Activated naive CD8-positive, alpha-beta T cell treated with anti-CD3 and anti-CD28 coated beads for 36 hours (primary cell): Measurements from ENCODE around the gene HIGD1A. TPM values are rescaled to one million over a fixed set of nuclear protein-coding genes. Genes with fewer than 3 reads are reported as not detected.

Experiments
- DNase-seq: peaks from one replicate; pipeline ENCODE4 v3.0.0; 2021
- H3K27ac Mint-ChIP-seq: one replicate; pipeline ENCODE4 v1.8.0; 2022; ENCODE audit warnings: mild to moderate bottlenecking, moderate library complexity, mixed read lengths
- H3K27me3 Mint-ChIP-seq: one replicate; pipeline ENCODE4 v1.8.0; 2022; ENCODE audit warnings: mild to moderate bottlenecking, mixed read lengths
- H3K36me3 Mint-ChIP-seq: one replicate; pipeline ENCODE4 v1.8.0; 2021; ENCODE audit warnings: mild to moderate bottlenecking, mixed read lengths
- H3K4me1 Mint-ChIP-seq: one replicate; pipeline ENCODE4 v1.8.0; 2021; ENCODE audit warnings: mixed read lengths
- H3K4me3 Mint-ChIP-seq: one replicate; pipeline ENCODE4 v1.8.0; 2022; ENCODE audit warnings: mild to moderate bottlenecking, moderate library complexity, mixed read lengths
- H3K9me3 Mint-ChIP-seq: one replicate; pipeline ENCODE4 v1.8.0; 2022; ENCODE audit warnings: mixed read lengths
- total RNA-seq, 2 experiments: library from RNA; stranded (reverse); gene quantifications; one replicate each; pipeline ENCODE4 v1.2.3, GENCODE V29; 2021

HIGD1A gene
- total RNA-seq, 2 experiments from 2014 or later, result 83.1 to 85.3 TPM

GRCh38 chr3:42745776-42746454 is 58.4 kb downstream of the HIGD1A start:
- peaks cover 14% of the 10 kb centered on the region for H3K4me1 Mint-ChIP-seq
- H3K36me3 Mint-ChIP-seq, result no peaks in the 10 kb centered on the region
- no peaks in the 10 kb centered on the region for H3K27me3 Mint-ChIP-seq
- H3K4me3 Mint-ChIP-seq, result no peak overlapping the region
- no peak overlapping the region for H3K27ac Mint-ChIP-seq
- DNase-seq, result no peak
- no peaks in the 10 kb centered on the region for H3K9me3 Mint-ChIP-seq

- Mint-ChIP-seq H3K9me3 (no peaks in the 10 kb centered on the region), H3K4me1 (peaks cover 14% of the 10 kb centered on the region), H3K4me3 (no peak overlapping the region), H3K27me3 (no peaks in the 10 kb centered on the region), H3K36me3 (no peaks in the 10 kb centered on the region), H3K27ac (no peak overlapping the region)
- DNase-seq, result no peak
Measured at GRCh38 chr3:42745291-42745745, 59.0 kb downstream of the HIGD1A start.

GRCh38 chr3:42743204-42743995 is 60.9 kb downstream of the HIGD1A start:
- peaks cover 14% of the 10 kb centered on the region for H3K4me1 Mint-ChIP-seq
- no peaks in the 10 kb centered on the region for H3K27me3 Mint-ChIP-seq
- H3K27ac Mint-ChIP-seq, result no peak overlapping the region
- H3K9me3 Mint-ChIP-seq, result no peaks in the 10 kb centered on the region
- no peak for DNase-seq
- H3K4me3 Mint-ChIP-seq, result no peak overlapping the region
- no peaks in the 10 kb centered on the region for H3K36me3 Mint-ChIP-seq

GRCh38 chr3:42742688-42743087 is 61.6 kb downstream of the HIGD1A start:
- H3K36me3 Mint-ChIP-seq, result no peaks in the 10 kb centered on the region
- H3K4me1 Mint-ChIP-seq, result peaks cover 6% of the 10 kb centered on the region
- DNase-seq, result no peak
- no peak overlapping the region for H3K4me3 Mint-ChIP-seq
- H3K27ac Mint-ChIP-seq, result no peak overlapping the region
- H3K9me3 Mint-ChIP-seq, result no peaks in the 10 kb centered on the region
- H3K27me3 Mint-ChIP-seq, result no peaks in the 10 kb centered on the region

- no peak overlapping the region for H3K4me3 Mint-ChIP-seq
- peaks cover 2% of the 10 kb centered on the region for H3K4me1 Mint-ChIP-seq
- H3K9me3 Mint-ChIP-seq, result no peaks in the 10 kb centered on the region
- DNase-seq, result no peak
- H3K36me3 Mint-ChIP-seq, result no peaks in the 10 kb centered on the region
- no peak overlapping the region for H3K27ac Mint-ChIP-seq
- no peaks in the 10 kb centered on the region for H3K27me3 Mint-ChIP-seq
Measured at GRCh38 chr3:42742259-42742658, 62.0 kb downstream of the HIGD1A start.

GRCh38 chr3:42741796-42742195 is 62.5 kb downstream of the HIGD1A start:
- Mint-ChIP-seq H3K27ac (no peak overlapping the region), H3K27me3 (no peaks in the 10 kb centered on the region), H3K4me3 (no peak overlapping the region), H3K4me1 (peaks cover 2% of the 10 kb centered on the region), H3K36me3 (no peaks in the 10 kb centered on the region), H3K9me3 (no peaks in the 10 kb centered on the region)
- no peak for DNase-seq

- H3K27me3 Mint-ChIP-seq, result no peaks in the 10 kb centered on the region
- H3K9me3 Mint-ChIP-seq, result no peaks in the 10 kb centered on the region
- no peak overlapping the region for H3K27ac Mint-ChIP-seq
- H3K36me3 Mint-ChIP-seq, result no peaks in the 10 kb centered on the region
- peaks cover 2% of the 10 kb centered on the region for H3K4me1 Mint-ChIP-seq
- H3K4me3 Mint-ChIP-seq, result no peak overlapping the region
- DNase-seq, result no peak
Measured at GRCh38 chr3:42739401-42740158, 64.7 kb downstream of the HIGD1A start.

GRCh38 chr3:42736531-42736930 is 67.8 kb downstream of the HIGD1A start:
- no peak overlapping the region for H3K4me3 Mint-ChIP-seq
- no peaks in the 10 kb centered on the region for H3K4me1 Mint-ChIP-seq
- DNase-seq, result no peak
- H3K27ac Mint-ChIP-seq, result no peak overlapping the region
- H3K9me3 Mint-ChIP-seq, result no peaks in the 10 kb centered on the region
- no peaks in the 10 kb centered on the region for H3K36me3 Mint-ChIP-seq
- H3K27me3 Mint-ChIP-seq, result no peaks in the 10 kb centered on the region

GRCh38 chr3:42736081-42736480 is 68.2 kb downstream of the HIGD1A start:
- H3K4me1 Mint-ChIP-seq, result no peaks in the 10 kb centered on the region
- no peaks in the 10 kb centered on the region for H3K27me3 Mint-ChIP-seq
- no peak overlapping the region for H3K4me3 Mint-ChIP-seq
- H3K36me3 Mint-ChIP-seq, result no peaks in the 10 kb centered on the region
- no peak for DNase-seq
- no peak overlapping the region for H3K27ac Mint-ChIP-seq
- no peaks in the 10 kb centered on the region for H3K9me3 Mint-ChIP-seq

- no peak for DNase-seq
- Mint-ChIP-seq H3K4me1 (no peaks in the 10 kb centered on the region), H3K36me3 (no peaks in the 10 kb centered on the region), H3K4me3 (no peak overlapping the region), H3K27me3 (no peaks in the 10 kb centered on the region), H3K27ac (no peak overlapping the region), H3K9me3 (no peaks in the 10 kb centered on the region)
Measured at GRCh38 chr3:42735615-42736014, 68.7 kb downstream of the HIGD1A start.

- no peak for DNase-seq
- H3K27me3 Mint-ChIP-seq, result no peaks in the 10 kb centered on the region
- H3K4me3 Mint-ChIP-seq, result no peak overlapping the region
- no peaks in the 10 kb centered on the region for H3K9me3 Mint-ChIP-seq
- no peak overlapping the region for H3K27ac Mint-ChIP-seq
- H3K4me1 Mint-ChIP-seq, result no peaks in the 10 kb centered on the region
- no peaks in the 10 kb centered on the region for H3K36me3 Mint-ChIP-seq
Measured at GRCh38 chr3:42735019-42735418, 69.3 kb downstream of the HIGD1A start.

- no peaks in the 10 kb centered on the region for H3K27me3 Mint-ChIP-seq
- H3K4me1 Mint-ChIP-seq, result no peaks in the 10 kb centered on the region
- H3K4me3 Mint-ChIP-seq, result no peak overlapping the region
- H3K36me3 Mint-ChIP-seq, result no peaks in the 10 kb centered on the region
- H3K27ac Mint-ChIP-seq, result no peak overlapping the region
- no peak for DNase-seq
- no peaks in the 10 kb centered on the region for H3K9me3 Mint-ChIP-seq
Measured at GRCh38 chr3:42734263-42734860, 69.9 kb downstream of the HIGD1A start.

GRCh38 chr3:42733501-42734262 is 70.6 kb downstream of the HIGD1A start:
- Mint-ChIP-seq H3K27ac (no peak overlapping the region), H3K9me3 (no peaks in the 10 kb centered on the region)

More at GRCh38 chr3:42733501-42734262, 70.6 kb downstream of the HIGD1A start:
- H3K4me1 Mint-ChIP-seq, result no peaks in the 10 kb centered on the region
- no peaks in the 10 kb centered on the region for H3K27me3 Mint-ChIP-seq
- no peak overlapping the region for H3K4me3 Mint-ChIP-seq
- no peaks in the 10 kb centered on the region for H3K36me3 Mint-ChIP-seq
- no peak for DNase-seq
